LNCAP (cell line): ENCODE measurements around the gene RANBP2.

Source experiments
- CTCF ChIP-seq: fragments of 450-650 bp; IDR thresholded peaks from 2 replicates; pipeline ENCODE4 v1.5.1; 2017; ENCODE audit warnings: mild to moderate bottlenecking

Gene RANBP2

GRCh38 chr2:108719149-108720044, at the start of gene RANBP2:
RANBP2 (plus strand) TSS chr2:108719482; CDS start chr2:108719607, 125 bp downstream.
- no peak for TF ChIP-seq CTCF

DNA sequence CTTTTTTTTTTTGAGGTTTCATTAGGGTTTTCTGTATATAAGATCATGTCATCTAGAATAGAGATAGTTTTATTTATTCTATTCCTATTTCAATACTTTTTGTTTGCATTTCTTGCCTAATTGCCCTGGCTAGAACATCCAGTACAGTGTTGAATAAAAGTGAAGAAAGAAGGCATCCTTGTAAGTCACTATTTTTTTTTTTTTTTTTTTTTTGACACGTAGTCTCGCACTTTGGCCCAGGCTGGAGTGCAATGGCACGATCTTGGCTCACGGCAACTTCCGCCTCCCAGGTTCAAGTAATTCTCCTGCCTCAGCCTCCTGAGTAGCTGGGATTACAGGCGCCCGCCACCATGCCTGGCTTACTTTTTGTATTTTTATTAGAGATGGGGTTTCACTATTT, 27.8 kb upstream of the RANBP2 start:
- TF ChIP-seq CTCF: no peak

- no peak for TF ChIP-seq CTCF
Observed at GRCh38 chr2:108701208-108701607, 18.1 kb upstream of the RANBP2 start.

DNA sequence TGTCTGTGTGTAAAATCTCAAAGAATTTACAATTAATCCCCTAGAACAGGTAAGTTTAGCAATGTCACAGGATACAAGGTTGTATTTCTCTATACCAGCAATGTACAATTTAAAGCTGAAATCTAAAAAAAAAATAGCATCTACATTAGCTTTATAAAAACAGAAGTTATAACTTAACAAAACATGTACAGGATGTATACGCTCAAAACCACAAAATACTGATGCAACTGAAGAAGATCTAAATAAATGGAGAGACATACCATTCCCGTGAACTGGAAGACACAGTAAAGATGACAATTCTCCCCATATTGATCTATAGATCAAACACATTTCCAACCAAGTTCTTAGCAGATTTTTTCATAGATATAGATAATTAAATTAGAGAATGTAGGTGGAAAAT, 17.5 kb upstream of the RANBP2 start:
- TF ChIP-seq CTCF: no peak

- no peak for TF ChIP-seq CTCF
Observed at GRCh38 chr2:108704871-108705270, 14.4 kb upstream of the RANBP2 start.

GRCh38 chr2:108707300-108707699, 12.0 kb upstream of the RANBP2 start:
- TF ChIP-seq CTCF: no peak

DNA sequence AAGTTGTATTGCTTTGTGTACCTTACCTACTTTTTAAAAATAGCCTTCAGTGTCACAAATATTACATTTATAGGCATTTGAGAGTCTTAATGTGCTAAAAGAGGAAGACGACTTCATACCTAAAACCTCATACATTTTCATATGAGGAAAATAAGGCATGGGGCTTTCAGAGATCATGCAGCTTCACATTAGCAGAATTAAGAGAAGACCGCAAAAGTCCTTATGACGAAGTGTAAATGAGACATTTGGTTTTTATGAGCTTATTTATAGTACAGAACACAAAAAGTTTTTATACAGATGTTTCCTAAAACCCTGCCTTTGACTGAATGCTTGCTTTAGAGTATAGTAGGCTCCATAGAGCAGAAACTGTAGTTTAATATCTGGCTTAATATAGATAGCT, 57.2 kb downstream of the RANBP2 start:
- no peak for TF ChIP-seq CTCF
